Thyroid gland (tissue), 4 donors: Measurements from ENCODE around the gene PKP4.

Experiments used
- POLR2A ChIP-seq, 2 donors: fragments of 450-650 bp; IDR thresholded peaks; one replicate each; pipeline ENCODE4 v1.6.1; 2017; ENCODE audit warnings: antibody characterized with exemption in 2 of 2, mild to moderate bottlenecking in 2 of 2, moderate library complexity in 1 of 2
- TF ChIP-seq, protein P1 (sequence below), 6 experiments: fragments of 200-600 bp in 3 of 6; fragments of 450-650 bp in 3 of 6; sonication (generic) in 3 of 6; IDR thresholded peaks; one replicate each; pipeline ENCODE4 v1.5.1; 2016 to 2019; ENCODE audit warnings: antibody characterized with exemption in 6 of 6, mild to moderate bottlenecking in 2 of 6, inconsistent platforms in 1 of 6, moderate library complexity in 1 of 6

DNA sequence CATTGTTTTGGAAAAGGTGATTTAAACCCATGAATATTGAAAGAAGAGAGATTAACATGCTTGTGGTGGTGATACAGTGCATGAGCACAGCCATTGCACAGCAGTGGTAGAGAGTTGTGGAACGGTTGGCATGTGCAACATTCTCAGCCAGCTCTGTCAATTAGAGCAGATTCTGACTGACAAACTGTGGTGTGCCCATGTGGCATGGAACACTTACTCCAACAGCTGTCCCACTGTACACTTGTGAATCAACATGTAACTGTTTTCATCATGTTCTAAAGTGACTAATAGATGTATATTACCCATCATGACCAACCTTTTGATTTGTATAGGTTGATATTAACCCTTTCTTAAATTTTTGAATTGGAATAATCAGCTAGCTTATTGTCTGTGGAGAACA is 55.6 kb downstream of the PKP4 start:
- TF ChIP-seq, protein P1, sequence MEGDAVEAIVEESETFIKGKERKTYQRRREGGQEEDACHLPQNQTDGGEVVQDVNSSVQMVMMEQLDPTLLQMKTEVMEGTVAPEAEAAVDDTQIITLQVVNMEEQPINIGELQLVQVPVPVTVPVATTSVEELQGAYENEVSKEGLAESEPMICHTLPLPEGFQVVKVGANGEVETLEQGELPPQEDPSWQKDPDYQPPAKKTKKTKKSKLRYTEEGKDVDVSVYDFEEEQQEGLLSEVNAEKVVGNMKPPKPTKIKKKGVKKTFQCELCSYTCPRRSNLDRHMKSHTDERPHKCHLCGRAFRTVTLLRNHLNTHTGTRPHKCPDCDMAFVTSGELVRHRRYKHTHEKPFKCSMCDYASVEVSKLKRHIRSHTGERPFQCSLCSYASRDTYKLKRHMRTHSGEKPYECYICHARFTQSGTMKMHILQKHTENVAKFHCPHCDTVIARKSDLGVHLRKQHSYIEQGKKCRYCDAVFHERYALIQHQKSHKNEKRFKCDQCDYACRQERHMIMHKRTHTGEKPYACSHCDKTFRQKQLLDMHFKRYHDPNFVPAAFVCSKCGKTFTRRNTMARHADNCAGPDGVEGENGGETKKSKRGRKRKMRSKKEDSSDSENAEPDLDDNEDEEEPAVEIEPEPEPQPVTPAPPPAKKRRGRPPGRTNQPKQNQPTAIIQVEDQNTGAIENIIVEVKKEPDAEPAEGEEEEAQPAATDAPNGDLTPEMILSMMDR (IDR thresholded peaks at IDR 0.05) = no peak
- no peak for TF ChIP-seq POLR2A (IDR thresholded peaks at IDR 0.05)
